GM10248 (cell line): ENCODE data around the gene CD47.

Experiments used
- CTCF ChIA-PET: fragments of 300-600 bp; sonication (Branson Sonifier 250); formaldehyde crosslinking; extraction: SDS; loops from one replicate; lab custom pipeline; 2021; ENCODE audit warnings: antibody characterized with exemption; lab: Yijun Ruan, JAX
- POLR2A ChIA-PET: fragments of 350-650 bp; sonication (Branson Sonifier 250); formaldehyde crosslinking; extraction: SDS; loops from one replicate; lab custom pipeline; 2020; ENCODE audit warnings: antibody characterized with exemption; lab: Yijun Ruan, JAX
- DNase-seq: peaks from one replicate; pipeline ENCODE4 v3.0.0; 2012; ENCODE audit errors: extremely low spot score
- CTCF ChIP-seq: IDR thresholded peaks from 2 replicates; pipeline ENCODE4 v1.5.1; 2012; ENCODE audit warnings: mild to moderate bottlenecking, low read depth; ENCODE audit errors: extremely low read depth, missing control alignments, control extremely low read depth

CD47 gene

DNA sequence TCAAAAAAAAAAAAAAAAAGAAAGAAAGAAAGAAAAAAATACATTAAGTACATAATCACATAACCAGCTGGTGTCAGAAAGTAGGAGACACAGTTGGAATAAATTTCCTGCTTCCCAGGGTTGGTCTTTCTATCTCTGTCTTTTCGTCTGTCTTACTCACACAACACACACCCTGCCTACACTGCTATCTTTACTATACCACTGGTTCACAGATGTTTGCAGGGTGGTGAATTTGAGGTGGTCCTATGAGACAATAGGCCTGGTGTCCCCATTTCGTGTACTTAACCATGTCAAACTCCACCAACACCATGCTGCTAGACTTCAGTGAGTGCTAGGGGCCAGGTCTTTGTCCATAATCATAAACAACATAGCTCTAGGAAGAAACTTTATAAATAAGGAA is 17.6 kb upstream of the CD47 start:
- ChIA-PET CTCF (interaction anchor here (1.1 to 1.5 kb wide), 2 partner anchors 9 to 16 kb away, joined by 3 to 7 read pairs; no protein-coding TSS in a partner anchor), POLR2A (no interaction called here)
- no peak for TF ChIP-seq CTCF
- no peak for DNase-seq

- CTCF ChIA-PET, result interaction anchor here (1.4 to 2.3 kb wide), 3 partner anchors 9 to 179 kb away, joined by 4 to 11 read pairs (median 9); no protein-coding TSS in a partner anchor
- no peak for DNase-seq
Measured at GRCh38 chr3:108106449-108106848, 15.6 kb upstream of the CD47 start.

DNA sequence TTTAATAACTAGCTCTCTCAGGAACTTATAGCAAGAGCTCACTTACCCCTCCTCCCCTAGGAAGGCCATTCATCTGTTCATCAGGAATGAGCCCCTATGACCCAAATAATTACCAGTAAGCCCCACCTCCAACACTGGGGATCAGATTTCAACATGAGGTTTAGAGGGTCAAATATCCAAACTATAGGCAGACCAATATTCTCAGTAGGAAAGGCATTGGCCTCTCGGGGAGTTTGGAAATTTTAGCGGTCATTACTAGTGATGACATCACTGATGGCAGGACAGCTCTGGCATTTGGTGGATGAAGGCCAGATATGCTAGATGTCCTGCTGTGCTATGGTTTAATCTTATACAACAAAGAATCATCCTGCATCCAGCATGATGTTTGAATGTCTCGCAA is 15.2 kb upstream of the CD47 start:
- ChIA-PET CTCF (interaction anchor here (0.9 to 2.3 kb wide), 4 partner anchors 9 to 178 kb away, joined by 3 to 11 read pairs (median 6); no protein-coding TSS in a partner anchor), POLR2A (no interaction called here)
- no peak for DNase-seq
- no peak for TF ChIP-seq CTCF

More at GRCh38 chr3:108106449-108106848, 15.6 kb upstream of the CD47 start:
- POLR2A ChIA-PET, result no interaction called here
- no peak for TF ChIP-seq CTCF

GRCh38 chr3:108103886-108104797 is 13.3 kb upstream of the CD47 start:
- POLR2A ChIA-PET, result no interaction called here
- TF ChIP-seq CTCF, result no peak
- CTCF ChIA-PET, result interaction anchor here (1.2 to 2.3 kb wide), 5 partner anchors 11 to 176 kb away, joined by 3 to 11 read pairs (median 4); no protein-coding TSS in a partner anchor
- no peak for DNase-seq

DNA sequence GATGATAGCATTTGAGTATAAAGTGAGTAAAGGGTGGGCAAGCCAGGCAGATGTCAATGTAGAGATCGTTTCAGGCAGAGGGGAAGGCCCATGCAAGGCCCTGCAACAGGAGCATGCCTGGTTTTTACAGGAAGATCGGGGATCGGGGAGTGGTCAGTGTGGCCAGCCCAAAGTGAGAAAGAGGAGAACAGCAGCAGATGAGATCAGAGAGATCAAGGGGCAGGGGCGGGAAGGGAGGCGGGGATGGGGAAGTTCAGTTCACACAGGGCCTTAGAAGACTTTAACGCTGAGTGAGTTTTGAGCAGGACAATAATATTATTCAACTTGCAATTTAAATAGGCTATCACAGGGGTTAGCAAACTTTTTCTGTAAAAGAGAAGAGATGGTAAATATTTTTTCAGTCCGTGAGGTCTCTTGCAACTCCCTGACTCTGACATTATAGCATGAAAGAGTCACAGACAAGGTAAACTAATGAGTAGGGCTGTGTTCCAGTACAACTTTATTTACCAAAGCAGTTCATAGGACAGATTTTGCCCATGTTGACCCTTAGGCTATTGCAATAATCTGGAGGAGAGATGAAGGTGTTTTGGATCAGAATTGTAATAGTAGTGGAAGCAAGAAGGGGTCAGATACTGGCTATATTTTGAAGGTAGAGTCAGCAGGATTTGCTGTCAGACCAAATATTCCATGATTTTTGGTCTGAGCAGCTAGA is 12.4 kb upstream of the CD47 start:
- no peak for TF ChIP-seq CTCF
- no peak for DNase-seq
- CTCF ChIA-PET, result interaction anchor here (2.3 kb wide), 1 partner anchor 28 kb away, joined by 5 read pairs; no protein-coding TSS in a partner anchor
- POLR2A ChIA-PET, result no interaction called here

DNA sequence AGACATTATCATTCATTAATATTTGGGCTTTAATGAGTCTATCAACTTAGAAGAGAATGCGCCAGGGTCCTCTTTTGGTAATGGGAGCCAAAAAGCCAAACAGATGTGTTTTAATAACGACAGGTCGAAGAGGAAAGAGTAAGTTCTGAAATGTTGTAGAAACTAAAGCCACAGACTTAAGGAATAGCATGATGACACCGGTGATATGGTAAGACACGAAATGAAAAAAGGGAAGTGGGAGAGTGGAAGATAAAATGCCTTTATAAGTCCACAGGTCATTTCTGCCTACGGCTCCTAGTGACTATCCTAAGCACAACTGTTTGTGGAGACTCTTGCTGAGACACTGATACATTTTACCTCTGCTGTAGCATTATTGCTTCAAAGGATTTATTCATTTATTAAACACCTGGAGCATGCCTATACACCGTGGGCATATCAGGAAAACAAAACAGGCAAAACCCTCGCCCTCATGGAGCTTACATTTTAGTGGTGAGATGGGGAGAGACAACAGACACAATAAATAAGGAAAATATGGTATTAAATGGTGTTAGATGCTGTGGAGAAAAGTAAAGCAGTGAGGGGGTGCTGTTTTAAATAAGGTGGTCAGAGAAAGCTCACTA is 11.7 kb upstream of the CD47 start:
- CTCF ChIA-PET, result interaction anchor here (2.3 kb wide), 1 partner anchor 29 kb away, joined by 5 read pairs; no protein-coding TSS in a partner anchor
- no peak for TF ChIP-seq CTCF
- POLR2A ChIA-PET, result no interaction called here
- no peak for DNase-seq
